HG03108 (cell line): ENCODE data around the gene SLC37A2.

Experiments used
- ATAC-seq: cut with Tn5 transposase; IDR thresholded peaks from one replicate; pipeline ENCODE4 v1.9.1; 2021; ENCODE audit warnings: moderate library complexity; ENCODE audit not compliant: unreplicated experiment

SLC37A2 gene

GRCh38 chr11:125102510-125102909 is 39.4 kb downstream of the SLC37A2 start:
- ATAC-seq: no peak

GRCh38 chr11:125105926-125106325 is 42.8 kb downstream of the SLC37A2 start:
- ATAC-seq: no peak

DNA sequence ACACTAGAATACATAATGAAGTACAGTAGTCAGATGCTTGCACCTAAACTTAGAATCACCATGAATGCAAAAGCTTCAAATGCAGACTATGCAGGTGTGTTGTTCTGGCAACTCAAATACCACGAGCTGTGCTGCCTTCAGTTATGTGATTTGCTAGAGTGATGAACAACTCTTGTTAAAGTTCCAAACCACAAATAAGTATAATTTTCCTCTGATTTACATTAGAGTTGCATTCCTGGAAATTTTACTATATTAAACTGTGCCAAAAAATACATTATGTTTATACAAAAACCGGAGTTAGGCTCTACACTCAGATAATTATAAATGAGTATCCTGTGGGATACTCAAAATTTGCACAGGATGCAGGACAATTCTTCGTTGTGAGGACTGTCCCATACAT is 45.4 kb downstream of the SLC37A2 start:
- no peak for ATAC-seq

DNA sequence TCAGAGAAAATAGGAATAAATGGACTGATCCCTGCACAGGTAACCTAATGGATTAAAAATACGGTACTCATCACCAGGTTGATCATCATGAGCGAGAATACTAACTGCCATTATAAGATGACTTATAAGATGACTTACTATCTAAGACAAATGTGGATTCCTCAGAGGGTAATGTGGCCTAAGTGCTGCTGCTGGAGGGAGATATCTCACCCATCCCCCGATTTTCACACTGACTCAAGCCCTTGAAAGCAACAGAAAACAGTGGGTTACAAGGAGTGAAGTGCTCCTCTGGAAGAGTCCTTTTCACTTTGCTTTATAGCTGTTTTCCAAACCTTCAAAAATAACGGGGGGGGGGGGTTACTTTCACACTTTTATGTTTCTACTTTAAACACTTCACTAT is 47.4 kb downstream of the SLC37A2 start:
- ATAC-seq: no peak

- ATAC-seq: no peak
Measured at GRCh38 chr11:125111001-125111342, 47.9 kb downstream of the SLC37A2 start.

DNA sequence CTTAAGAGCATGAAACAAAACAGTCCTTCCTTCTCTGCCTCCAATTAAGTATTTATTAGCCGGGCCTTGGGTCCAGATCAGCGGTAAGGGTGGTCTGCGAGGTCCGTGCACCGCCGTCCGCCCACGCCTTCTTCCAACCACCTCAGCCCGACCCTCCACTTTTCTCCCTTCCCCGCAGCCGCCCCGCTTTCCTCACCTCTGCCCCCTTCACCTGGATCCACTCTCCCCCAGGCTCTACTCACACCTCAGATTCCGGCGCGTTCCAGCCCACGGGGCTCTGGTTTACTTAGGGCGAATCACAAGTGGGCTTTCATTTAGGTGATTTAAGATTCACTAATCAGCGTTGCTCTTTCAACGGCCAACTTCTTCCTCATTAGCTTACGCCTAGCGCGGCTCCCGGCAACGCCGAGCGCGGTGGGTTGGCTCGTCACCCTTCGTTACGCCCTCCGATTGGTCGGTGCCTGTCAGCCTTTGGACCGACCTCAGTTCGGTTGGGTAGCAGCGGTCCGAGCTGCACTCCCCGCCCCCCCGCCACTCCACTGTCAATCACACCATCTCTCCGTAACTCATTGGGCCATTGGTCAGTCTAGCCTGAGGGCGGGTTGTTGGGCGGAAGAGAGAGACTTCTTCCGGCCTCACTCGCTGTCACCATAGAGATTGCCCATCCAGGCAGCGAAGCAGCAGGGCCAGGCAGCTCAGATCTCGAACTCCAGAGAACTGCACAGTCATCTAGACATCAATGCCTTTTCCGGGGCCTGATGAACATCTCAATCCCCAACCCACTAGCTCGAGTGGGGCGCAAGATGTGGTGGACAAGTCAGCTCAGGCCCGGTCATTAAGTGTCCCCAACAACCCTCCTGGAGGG is 48.5 kb downstream of the SLC37A2 start, which contains the start of gene TMEM218:
TSS of gene TMEM218 (minus strand) at position 284 of the 865 bp plus-strand sequence. CDS start 9,385 bp downstream, outside the sequence.
- ATAC-seq: peak; percentile 99

- ATAC-seq: no peak
Measured at GRCh38 chr11:125112208-125112604, 49.1 kb downstream of the SLC37A2 start.

DNA sequence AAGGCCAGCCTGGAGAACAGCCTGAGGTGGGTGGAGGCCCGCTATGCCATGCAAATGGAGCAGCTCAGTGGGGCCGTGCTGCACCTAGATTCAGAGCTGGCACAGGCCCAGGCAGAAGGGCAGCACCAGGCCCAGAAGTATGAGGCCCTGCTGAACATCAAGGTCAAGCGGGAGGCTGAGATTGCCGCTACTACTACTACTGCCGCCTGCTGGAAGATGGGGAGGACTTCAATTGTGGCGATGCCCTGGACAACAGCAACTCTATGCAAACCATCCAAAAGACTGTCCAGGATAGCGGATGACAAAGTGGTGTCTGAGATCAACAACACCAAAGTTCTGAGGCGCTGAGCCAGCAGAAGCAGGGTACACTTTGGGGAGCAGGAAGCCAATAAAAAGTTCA is 51.4 kb downstream of the SLC37A2 start:
- no peak for ATAC-seq

DNA sequence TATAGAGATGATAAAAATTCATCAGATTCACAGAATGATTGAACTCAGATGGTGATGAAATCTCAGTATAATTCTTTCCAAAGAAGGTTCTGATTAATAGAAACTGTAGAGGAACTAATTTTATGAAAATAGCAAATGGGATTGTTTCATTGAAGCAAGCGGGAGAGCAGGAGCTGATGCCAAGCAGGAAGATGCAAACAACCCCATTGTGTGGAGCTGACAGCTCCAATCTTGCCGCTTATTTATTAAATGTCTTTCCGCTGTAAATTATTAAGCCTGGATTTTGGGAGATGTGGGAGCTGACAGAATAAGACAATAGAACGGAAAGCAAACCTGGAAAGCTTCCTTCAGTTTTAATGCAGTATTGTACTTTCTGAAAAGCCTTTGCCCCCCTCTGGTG is 54.3 kb downstream of the SLC37A2 start:
- no peak for ATAC-seq

GRCh38 chr11:125123194-125123946 is 60.3 kb downstream of the SLC37A2 start:
- no peak for ATAC-seq

- peak; percentile 63 for ATAC-seq
Measured at GRCh38 chr11:125123947-125124617, 61.0 kb downstream of the SLC37A2 start.

DNA sequence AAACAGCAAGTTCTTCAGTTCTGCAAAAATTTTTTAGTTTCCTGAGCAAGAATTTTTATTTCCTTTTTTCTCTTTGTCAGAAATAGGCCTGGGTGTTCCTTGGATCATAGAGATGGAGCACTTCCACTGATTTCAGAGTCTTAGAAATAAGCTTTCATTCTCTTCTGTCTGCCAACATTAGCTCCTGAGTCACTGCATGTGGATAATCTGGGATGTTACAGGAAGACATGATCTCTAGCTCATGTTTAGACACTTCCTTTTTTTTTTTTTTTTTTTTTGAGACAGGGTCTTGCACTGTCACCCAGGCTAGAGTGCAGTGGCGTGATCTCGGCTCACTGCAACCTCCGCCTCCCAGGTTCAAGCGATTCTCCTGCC is 61.5 kb downstream of the SLC37A2 start:
- no peak for ATAC-seq

DNA sequence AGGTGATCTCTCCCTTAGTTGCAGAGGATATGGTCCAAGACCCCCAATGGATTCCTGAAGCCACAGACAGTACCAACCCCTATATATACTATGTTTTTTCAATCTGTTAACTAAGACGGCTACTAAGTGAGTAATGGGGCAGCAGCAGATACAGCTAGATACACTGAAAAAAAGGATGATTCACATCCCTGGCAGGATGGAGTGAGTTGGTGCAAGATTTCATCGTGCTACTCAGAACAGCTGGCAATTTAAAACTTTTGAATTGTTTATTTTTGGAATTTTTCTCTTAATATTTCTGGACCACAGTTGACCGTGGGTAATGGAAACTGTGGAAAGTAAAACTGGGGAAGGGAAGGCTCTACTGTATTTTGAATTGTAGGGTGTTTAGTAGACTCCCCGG is 65.3 kb downstream of the SLC37A2 start:
- no peak for ATAC-seq

- ATAC-seq: no peak
Measured at GRCh38 chr11:125129316-125129993, 66.3 kb downstream of the SLC37A2 start.

- ATAC-seq: no peak
Measured at GRCh38 chr11:125132071-125132470, 69.0 kb downstream of the SLC37A2 start.

GRCh38 chr11:125132596-125132995 is 69.5 kb downstream of the SLC37A2 start:
- no peak for ATAC-seq

GRCh38 chr11:125136001-125136400 is 72.9 kb downstream of the SLC37A2 start:
- no peak for ATAC-seq

DNA sequence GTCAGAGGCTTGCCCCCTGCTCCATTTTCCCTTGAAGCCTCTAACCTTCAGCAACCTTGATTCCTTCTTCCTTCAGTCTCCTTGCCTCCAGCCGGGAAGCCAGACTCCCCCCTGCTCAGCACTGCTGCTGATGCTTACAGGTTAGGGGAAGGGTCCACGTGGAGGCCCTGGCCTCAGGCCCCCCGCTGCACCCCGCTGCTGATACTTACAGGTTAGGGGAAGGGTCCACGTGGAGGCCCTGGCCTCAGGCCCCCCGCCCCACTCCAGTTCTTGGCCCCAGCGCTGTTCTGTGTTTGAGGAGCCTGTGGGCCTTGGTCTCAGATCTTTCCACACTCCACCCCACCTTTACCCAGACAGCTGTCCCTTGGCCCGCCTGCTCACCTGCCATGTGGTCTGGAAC is 75.9 kb downstream of the SLC37A2 start:
- ATAC-seq: no peak

DNA sequence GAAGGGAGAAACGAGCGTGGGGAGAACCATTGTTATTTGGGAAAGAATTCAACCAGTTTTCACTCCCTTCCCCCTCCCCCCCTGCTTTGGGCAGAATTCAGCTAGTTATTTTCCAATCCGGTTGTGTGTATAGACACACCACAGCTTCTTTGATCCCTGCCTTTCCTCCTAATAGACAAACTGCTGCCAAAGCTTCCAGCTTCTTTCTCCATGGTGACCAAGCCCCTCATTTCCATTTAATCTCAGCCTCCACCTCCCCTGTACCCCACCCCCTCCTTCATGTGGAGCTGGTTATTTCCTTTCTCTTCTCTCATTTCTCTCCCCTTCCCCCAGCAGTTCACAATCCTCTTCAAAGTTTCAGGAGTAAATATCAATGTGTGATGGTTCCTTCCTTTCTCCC is 76.7 kb downstream of the SLC37A2 start:
- ATAC-seq: no peak
